Gastroesophageal sphincter (tissue), 4 donors: ENCODE results near the gene ERAS. TPM values are rescaled to one million over a fixed set of nuclear protein-coding genes. Genes with fewer than 3 reads are reported as not detected.
A peak's percentile ranks its signal among the peaks of the same experiment; 100 is the strongest.

Experiments used
- ATAC-seq: fragments of 150-250 bp; one replicate; pipeline ENCODE4 v1.9.1; 2016; ENCODE audit warnings: mild to moderate bottlenecking, moderate library complexity
- H3K27ac ChIP-seq, 4 donors: fragments of 200-600 bp; sonication (generic) in 3 of 4; 1 replicate in 3 of 4; 2 replicates in 1 of 4; pipeline ENCODE4 v1.5.1; 2016 to 2019
- H3K27me3 ChIP-seq: fragments of 200-600 bp; sonication (generic); one replicate; pipeline ENCODE4 v1.5.1; 2019
- H3K36me3 ChIP-seq, 2 donors: fragments of 200-600 bp; sonication (generic); one replicate each; pipeline ENCODE4 v1.5.1; 2019; ENCODE audit warnings: control low read depth in 1 of 2
- H3K4me1 ChIP-seq, 3 donors: fragments of 200-600 bp; sonication (generic); 1 replicate in 2 of 3; 2 replicates in 1 of 3; pipeline ENCODE4 v1.5.1; 2016 to 2019; ENCODE audit warnings: control low read depth in 2 of 3
- H3K4me3 ChIP-seq, 2 donors: fragments of 200-600 bp; sonication (generic); one replicate each; pipeline ENCODE4 v1.5.1; 2019; ENCODE audit warnings: mild to moderate bottlenecking in 1 of 2, moderate library complexity in 1 of 2
- H3K9me3 ChIP-seq, 3 donors: fragments of 200-600 bp; sonication (generic); one replicate each; pipeline ENCODE4 v1.5.1; 2017 to 2019; ENCODE audit warnings: control low read depth in 2 of 3
- EP300 ChIP-seq: sonication (generic); formaldehyde crosslinking; IDR thresholded peaks from one replicate; pipeline ENCODE4 v1.6.1; 2017; ENCODE audit warnings: antibody characterized with exemption, mild to moderate bottlenecking
- POLR2A ChIP-seq, 2 donors: fragments of 450-650 bp; IDR thresholded peaks; one replicate each; pipeline ENCODE4 v1.6.1; 2017; ENCODE audit warnings: antibody characterized with exemption in 2 of 2, mild to moderate bottlenecking in 2 of 2, moderate library complexity in 1 of 2
- POLR2AphosphoS5 ChIP-seq: sonication (generic); formaldehyde crosslinking; IDR thresholded peaks from one replicate; pipeline ENCODE4 v1.6.1; 2017; ENCODE audit warnings: antibody characterized with exemption
- WGBS, 2 donors: methylation state at CpG; one replicate each; pipeline ENCODE4 v1.1.5; 2018; ENCODE audit warnings: low coverage in 1 of 2; 5-methylcytosine and 5-hydroxymethylcytosine counted together
- total RNA-seq, 4 donors: library from RNA; depleted of rRNA; stranded (reverse); fragments of >200 nt; gene quantifications; one replicate each; pipeline ENCODE4 v1.1.0, GENCODE V29; 2016
- TF ChIP-seq, protein P1 (sequence below), 4 experiments: fragments of 200-600 bp in 2 of 4; fragments of 450-650 bp in 2 of 4; sonication (generic) in 1 of 4; IDR thresholded peaks; one replicate each; pipeline ENCODE4 v1.5.1; 2017 to 2019; ENCODE audit warnings: antibody characterized with exemption in 4 of 4, mild to moderate bottlenecking in 2 of 4, moderate library complexity in 2 of 4

ERAS gene
- total RNA-seq, 4 donors from 2014 or later: not detected

DNA sequence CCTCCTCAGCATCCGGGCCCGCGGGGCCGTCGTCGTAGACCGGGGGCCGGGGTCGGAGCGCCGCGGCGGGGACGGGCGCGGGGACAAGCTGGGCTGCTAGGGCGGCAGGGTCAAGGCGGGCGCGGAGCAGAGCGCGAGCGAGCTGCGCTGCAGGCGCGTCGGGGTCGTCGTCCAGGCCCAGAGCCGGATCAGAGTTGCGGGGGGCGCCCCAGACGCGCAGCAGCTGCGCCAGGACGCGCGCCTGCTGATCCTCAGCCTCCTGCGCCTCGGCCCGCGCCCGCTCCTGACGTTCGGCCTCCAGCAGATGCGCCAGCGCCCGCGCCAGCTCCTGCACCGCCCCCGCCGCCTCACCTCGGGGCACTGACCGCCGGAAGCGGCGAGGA is 5.6 kb downstream of the ERAS start:
- peaks cover 47% of the 10 kb centered on the region for H3K27me3 ChIP-seq
- no peak overlapping the region for H3K27ac ChIP-seq
- no peak overlapping the region for H3K4me3 ChIP-seq
- WGBS, 2 donors: no CpG with 5 or more reads among the region's 57 CpGs
- TF ChIP-seq POLR2AphosphoS5 (no peak), POLR2A (IDR thresholded peaks at IDR 0.05) (no peak), EP300 (no peak)
- TF ChIP-seq, protein P1, sequence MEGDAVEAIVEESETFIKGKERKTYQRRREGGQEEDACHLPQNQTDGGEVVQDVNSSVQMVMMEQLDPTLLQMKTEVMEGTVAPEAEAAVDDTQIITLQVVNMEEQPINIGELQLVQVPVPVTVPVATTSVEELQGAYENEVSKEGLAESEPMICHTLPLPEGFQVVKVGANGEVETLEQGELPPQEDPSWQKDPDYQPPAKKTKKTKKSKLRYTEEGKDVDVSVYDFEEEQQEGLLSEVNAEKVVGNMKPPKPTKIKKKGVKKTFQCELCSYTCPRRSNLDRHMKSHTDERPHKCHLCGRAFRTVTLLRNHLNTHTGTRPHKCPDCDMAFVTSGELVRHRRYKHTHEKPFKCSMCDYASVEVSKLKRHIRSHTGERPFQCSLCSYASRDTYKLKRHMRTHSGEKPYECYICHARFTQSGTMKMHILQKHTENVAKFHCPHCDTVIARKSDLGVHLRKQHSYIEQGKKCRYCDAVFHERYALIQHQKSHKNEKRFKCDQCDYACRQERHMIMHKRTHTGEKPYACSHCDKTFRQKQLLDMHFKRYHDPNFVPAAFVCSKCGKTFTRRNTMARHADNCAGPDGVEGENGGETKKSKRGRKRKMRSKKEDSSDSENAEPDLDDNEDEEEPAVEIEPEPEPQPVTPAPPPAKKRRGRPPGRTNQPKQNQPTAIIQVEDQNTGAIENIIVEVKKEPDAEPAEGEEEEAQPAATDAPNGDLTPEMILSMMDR (IDR thresholded peaks at IDR 0.05): no peak
- peaks cover 0 to 2% of the 10 kb centered on the region in 2 donors for H3K36me3 ChIP-seq
- H3K4me1 ChIP-seq: peaks cover 0 to 14% (median 4%) of the 10 kb centered on the region in 3 donors
- no peak for ATAC-seq
- no peaks in the 10 kb centered on the region for H3K9me3 ChIP-seq

DNA sequence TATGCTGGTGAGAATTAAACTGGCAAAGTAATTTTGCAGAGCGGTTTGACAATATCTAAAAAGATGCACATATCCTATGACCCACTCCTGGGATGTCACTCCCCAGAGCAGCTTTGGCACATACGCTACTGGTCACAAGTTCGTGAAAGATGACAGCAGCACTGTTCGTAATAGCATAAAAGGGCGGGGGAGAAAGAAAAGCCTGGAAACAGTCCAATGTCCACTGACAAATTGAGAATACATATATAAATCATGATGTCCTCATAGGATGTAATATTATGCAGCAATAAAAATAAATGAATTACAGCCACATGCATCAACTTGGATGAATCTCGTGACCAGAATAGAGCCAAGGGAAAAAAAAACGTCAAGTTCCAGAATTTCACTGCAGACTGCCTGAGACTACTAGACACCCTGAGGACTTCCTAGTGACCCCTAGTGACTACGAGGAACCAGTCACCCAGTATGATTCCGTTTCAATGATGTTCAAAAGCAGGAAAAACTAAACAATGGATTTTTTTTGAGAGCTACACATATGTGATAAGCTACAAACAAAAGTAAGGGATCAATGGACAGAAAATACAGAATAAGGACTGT is 7.3 kb downstream of the ERAS start:
- Histone ChIP-seq H3K36me3 (no peaks in the 10 kb centered on the region), H3K27ac (no peak overlapping the region), H3K27me3 (peaks cover 47% of the 10 kb centered on the region), H3K4me1 (peaks cover 0 to 14% (median 4%) of the 10 kb centered on the region in 3 donors), H3K4me3 (no peak overlapping the region), H3K9me3 (no peaks in the 10 kb centered on the region)
- 33 to 50% methylated on average over 8 to 9 of the region's 9 CpGs for WGBS, 2 donors
- ATAC-seq: no peak
- TF ChIP-seq POLR2A (IDR thresholded peaks at IDR 0.05) (no peak), POLR2AphosphoS5 (no peak), EP300 (no peak)
- TF ChIP-seq, protein P1 (IDR thresholded peaks at IDR 0.05): no peak

DNA sequence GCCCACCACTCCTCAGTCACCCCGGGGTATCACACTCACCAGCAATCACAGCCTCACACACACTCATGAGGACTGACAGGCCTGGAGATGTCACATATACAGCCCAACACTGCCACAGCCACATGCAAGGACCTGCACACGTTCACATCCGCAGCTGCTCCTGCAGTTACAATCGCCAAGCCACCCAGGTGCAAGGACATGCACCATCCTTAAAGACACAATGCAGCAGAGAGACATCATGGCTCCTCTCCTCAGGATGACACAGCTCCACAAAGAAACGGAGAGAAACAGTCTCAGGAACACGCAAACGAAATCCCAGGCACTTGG is 8.0 kb downstream of the ERAS start:
- Histone ChIP-seq H3K36me3 (no peaks in the 10 kb centered on the region), H3K4me3 (no peak overlapping the region), H3K27me3 (peaks cover 47% of the 10 kb centered on the region), H3K4me1 (peaks cover 0 to 14% (median 4%) of the 10 kb centered on the region in 3 donors), H3K9me3 (no peaks in the 10 kb centered on the region), H3K27ac (no peak overlapping the region)
- no peak for TF ChIP-seq POLR2AphosphoS5
- TF ChIP-seq EP300: no peak
- TF ChIP-seq POLR2A (IDR thresholded peaks at IDR 0.05): no peak
- TF ChIP-seq, protein P1 (IDR thresholded peaks at IDR 0.05): no peak
- WGBS, 2 donors: 0 to 27% methylated on average over 1 to 3 of the region's 7 CpGs
- ATAC-seq: no peak

DNA sequence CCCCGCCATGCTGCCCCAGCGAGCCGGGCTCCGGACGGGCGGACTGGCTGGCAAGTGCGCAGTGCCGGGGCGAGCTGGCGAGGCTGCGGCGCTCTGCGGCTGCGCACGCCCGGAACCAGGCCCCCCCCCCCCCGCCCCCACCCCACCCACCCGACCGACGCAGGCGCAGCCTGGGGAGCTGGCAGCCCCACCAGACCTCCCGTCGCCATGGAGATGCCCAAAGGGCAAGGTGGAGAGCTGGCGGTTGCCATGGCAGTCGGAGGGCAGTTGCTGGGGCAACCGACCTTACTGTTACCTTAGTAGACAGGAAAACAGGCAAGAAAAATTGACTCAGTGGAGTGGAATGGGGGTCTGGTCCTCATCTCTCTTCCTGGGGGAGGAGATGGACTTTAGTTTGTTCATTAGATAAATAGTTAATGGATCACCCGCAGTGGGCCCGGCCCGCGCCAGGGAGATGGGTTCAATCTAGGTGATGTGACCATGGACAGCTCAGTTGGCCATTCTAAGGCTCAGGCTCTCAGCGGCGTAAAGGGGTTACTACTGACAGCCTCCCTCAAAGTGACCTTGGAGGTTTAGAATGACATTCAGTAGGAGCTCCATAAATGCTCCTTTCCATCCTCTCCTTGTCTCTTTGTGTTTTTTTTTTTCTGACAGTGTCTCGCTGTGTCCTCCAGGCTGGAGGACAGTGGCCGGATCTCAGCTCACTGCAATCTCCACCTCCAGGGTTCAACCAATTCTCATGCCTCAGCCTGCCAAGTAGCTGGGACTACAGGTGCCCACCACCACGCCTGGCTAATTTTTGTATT is 9.4 kb downstream of the ERAS start, which contains the start of gene PCSK1N:
Gene PCSK1N (minus strand): TSS at position 87 of the 806 bp plus-strand sequence. CDS start 78 bp downstream, at position 9.
- peak within 1 kb of the TSS in 1 of 2 donors; percentile 40 for H3K4me3 ChIP-seq
- peaks cover 0 to 14% (median 4%) of the 10 kb centered on the region in 3 donors for H3K4me1 ChIP-seq
- no peak within 1 kb of the TSS for H3K27ac ChIP-seq
- H3K27me3 ChIP-seq: peaks cover 46% of the 10 kb centered on the region
- no peaks in the 10 kb centered on the region for H3K36me3 ChIP-seq
- WGBS, 2 donors: 75% methylated on average over 6 of the region's 35 CpGs; no CpG with 5 or more reads in 1 of the 2 donors
- no peak for ATAC-seq
- TF ChIP-seq, protein P1 (IDR thresholded peaks at IDR 0.05): no peak
- TF ChIP-seq POLR2AphosphoS5 (no peak), POLR2A (IDR thresholded peaks at IDR 0.05) (no peak), EP300 (no peak)
- H3K9me3 ChIP-seq: no peaks in the 10 kb centered on the region
